GM23338 (cell line): ENCODE results near the gene EPHA4.

Experiments used
- JUNB ChIP-seq: IDR thresholded peaks from one replicate; pipeline ENCODE4 v1.6.1; 2016; ENCODE audit warnings: antibody characterized with exemption; ENCODE audit not compliant: unreplicated experiment
- TF ChIP-seq, protein P1 (sequence below), 2 experiments: fragments of 200-600 bp in 1 of 2; sonication (generic) in 1 of 2; conservative IDR thresholded peaks; 2 replicates each; pipeline versions ENCODE4 v1.5.1 to v1.6.1; 2016 to 2017; ENCODE audit warnings: antibody characterized with exemption in 2 of 2, low read depth in 2 of 2, mild to moderate bottlenecking in 2 of 2, moderate library complexity in 1 of 2
- TF ChIP-seq, protein P2 (sequence below): IDR thresholded peaks from one replicate; pipeline ENCODE4 v1.6.1; 2018; ENCODE audit warnings: antibody characterized with exemption; ENCODE audit not compliant: unreplicated experiment

DNA sequence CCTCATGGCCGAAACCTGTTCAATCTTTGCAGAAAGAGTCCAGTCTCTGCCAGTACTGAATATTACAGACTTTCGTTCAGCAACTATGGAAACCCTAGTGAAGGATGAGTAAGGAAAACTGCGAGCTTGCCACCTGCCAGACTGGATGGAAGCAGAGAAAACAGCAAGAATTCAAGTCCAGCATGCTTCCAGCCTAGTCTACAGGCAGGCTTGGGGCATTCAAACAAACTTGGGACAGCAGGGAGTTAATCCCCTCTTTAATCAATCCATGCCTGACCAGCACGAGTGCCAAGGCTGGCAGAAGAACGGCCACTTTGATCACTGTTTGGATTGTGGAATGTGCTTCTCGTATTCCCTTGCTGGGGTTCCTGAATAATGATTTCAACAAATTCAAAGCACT is 145.2 kb downstream of the EPHA4 start:
- TF ChIP-seq, protein P1, sequence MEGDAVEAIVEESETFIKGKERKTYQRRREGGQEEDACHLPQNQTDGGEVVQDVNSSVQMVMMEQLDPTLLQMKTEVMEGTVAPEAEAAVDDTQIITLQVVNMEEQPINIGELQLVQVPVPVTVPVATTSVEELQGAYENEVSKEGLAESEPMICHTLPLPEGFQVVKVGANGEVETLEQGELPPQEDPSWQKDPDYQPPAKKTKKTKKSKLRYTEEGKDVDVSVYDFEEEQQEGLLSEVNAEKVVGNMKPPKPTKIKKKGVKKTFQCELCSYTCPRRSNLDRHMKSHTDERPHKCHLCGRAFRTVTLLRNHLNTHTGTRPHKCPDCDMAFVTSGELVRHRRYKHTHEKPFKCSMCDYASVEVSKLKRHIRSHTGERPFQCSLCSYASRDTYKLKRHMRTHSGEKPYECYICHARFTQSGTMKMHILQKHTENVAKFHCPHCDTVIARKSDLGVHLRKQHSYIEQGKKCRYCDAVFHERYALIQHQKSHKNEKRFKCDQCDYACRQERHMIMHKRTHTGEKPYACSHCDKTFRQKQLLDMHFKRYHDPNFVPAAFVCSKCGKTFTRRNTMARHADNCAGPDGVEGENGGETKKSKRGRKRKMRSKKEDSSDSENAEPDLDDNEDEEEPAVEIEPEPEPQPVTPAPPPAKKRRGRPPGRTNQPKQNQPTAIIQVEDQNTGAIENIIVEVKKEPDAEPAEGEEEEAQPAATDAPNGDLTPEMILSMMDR (conservative IDR thresholded peaks at IDR 0.05; ENCODE audit: low read depth in 2 of 2) = no peak
- TF ChIP-seq JUNB = no peak
- TF ChIP-seq, protein P2, sequence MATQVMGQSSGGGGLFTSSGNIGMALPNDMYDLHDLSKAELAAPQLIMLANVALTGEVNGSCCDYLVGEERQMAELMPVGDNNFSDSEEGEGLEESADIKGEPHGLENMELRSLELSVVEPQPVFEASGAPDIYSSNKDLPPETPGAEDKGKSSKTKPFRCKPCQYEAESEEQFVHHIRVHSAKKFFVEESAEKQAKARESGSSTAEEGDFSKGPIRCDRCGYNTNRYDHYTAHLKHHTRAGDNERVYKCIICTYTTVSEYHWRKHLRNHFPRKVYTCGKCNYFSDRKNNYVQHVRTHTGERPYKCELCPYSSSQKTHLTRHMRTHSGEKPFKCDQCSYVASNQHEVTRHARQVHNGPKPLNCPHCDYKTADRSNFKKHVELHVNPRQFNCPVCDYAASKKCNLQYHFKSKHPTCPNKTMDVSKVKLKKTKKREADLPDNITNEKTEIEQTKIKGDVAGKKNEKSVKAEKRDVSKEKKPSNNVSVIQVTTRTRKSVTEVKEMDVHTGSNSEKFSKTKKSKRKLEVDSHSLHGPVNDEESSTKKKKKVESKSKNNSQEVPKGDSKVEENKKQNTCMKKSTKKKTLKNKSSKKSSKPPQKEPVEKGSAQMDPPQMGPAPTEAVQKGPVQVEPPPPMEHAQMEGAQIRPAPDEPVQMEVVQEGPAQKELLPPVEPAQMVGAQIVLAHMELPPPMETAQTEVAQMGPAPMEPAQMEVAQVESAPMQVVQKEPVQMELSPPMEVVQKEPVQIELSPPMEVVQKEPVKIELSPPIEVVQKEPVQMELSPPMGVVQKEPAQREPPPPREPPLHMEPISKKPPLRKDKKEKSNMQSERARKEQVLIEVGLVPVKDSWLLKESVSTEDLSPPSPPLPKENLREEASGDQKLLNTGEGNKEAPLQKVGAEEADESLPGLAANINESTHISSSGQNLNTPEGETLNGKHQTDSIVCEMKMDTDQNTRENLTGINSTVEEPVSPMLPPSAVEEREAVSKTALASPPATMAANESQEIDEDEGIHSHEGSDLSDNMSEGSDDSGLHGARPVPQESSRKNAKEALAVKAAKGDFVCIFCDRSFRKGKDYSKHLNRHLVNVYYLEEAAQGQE = no peak
